Neural progenitor cell (in vitro differentiated cells): Measurements from ENCODE around the gene WNT5B.

Source experiments
- EZH2 ChIP-seq: fragments of 200-600 bp; sonication (generic); IDR thresholded peaks from 2 replicates; pipeline ENCODE4 v1.6.1; 2017; ENCODE audit warnings: antibody characterized with exemption, mild to moderate bottlenecking, moderate library complexity
- TF ChIP-seq, protein P1 (sequence below): fragments of 200-600 bp; sonication (generic); IDR thresholded peaks from 2 replicates; pipeline ENCODE4 v1.5.1; 2017; ENCODE audit warnings: antibody characterized with exemption, mild to moderate bottlenecking

DNA sequence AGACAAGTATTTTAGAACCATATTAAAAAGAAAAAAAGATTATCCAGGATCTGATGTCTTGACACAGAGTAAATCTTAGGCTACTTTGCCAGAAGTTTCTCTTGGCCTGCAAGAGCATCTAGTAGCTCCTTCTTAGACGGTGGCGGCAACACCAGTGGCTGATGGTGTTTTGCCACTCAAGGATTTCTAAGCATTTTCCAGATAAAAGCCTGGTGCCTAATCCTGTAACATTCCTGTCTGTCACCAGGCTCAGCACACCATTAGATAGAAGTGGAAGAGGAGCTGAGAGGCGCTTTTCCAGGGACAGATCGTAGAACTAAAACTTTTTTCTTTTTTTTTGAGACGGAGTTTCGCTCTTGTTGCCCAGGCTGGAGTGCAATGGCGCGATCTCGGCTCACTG, 14.0 kb downstream of the WNT5B start:
- TF ChIP-seq, protein P1, sequence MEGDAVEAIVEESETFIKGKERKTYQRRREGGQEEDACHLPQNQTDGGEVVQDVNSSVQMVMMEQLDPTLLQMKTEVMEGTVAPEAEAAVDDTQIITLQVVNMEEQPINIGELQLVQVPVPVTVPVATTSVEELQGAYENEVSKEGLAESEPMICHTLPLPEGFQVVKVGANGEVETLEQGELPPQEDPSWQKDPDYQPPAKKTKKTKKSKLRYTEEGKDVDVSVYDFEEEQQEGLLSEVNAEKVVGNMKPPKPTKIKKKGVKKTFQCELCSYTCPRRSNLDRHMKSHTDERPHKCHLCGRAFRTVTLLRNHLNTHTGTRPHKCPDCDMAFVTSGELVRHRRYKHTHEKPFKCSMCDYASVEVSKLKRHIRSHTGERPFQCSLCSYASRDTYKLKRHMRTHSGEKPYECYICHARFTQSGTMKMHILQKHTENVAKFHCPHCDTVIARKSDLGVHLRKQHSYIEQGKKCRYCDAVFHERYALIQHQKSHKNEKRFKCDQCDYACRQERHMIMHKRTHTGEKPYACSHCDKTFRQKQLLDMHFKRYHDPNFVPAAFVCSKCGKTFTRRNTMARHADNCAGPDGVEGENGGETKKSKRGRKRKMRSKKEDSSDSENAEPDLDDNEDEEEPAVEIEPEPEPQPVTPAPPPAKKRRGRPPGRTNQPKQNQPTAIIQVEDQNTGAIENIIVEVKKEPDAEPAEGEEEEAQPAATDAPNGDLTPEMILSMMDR, result no peak
- TF ChIP-seq EZH2, result no peak
